NCI-H510A (cell line): ENCODE data around the gene SCN8A.
"Not testable (repeated sequence)": the region's sequence is repeated elsewhere in the genome, so short reads cannot be mapped to it uniquely, and the experiment has no call there.

ENCODE experiments used
- DNase-seq: peaks from one replicate; lab custom pipeline; 2025; lab: John Stamatoyannopoulos, UW

The SCN8A gene

DNA sequence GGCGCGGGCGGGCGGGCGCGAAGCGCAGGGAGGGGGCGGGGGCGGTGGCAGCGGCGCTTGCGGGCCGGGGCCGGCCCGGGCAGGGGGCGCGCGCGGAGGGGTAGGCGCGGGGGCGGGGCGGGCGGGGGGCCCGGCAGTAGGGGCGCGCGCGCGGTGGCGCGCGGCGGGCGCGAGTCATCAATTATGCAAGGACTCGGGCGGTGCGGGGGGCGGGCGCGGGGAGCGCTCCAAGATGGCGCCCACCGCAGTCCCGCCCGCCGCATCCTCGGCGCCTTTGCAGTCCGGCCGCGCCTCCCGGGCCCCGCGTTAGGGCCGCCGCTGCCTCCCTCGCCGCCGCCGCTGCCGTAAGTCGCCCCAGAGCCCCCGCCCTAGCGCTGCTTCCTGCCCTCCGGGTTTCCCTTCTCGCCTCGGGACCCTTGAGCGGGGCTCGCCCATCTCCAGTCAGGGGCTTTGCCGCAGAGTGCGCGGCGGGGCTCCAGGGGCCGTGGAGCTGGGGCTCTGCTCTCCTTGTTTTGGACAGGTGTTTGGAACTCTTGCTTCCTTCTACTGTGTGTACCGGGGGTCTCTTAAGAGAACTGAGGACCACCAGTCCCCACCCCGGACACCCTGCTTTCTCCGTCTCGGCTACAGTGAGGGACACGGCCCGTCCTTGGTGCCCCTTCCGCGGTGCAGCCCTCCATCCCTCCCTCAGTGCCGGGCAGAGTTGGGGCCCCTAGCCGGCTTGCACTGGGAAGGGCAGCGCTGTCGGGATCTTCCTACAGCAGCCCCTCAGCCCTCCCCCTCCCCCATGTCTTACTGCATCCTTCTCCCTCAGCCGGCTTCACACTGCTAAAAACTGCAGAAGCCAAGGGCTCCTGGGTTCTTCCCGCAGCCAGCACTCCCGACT is at the start of gene SCN8A:
TSS of gene SCN8A (plus strand) at position 218 of the 886 bp plus-strand sequence. CDS start 71,585 bp downstream, outside the sequence.
- DNase-seq: peak; percentile 77

DNA sequence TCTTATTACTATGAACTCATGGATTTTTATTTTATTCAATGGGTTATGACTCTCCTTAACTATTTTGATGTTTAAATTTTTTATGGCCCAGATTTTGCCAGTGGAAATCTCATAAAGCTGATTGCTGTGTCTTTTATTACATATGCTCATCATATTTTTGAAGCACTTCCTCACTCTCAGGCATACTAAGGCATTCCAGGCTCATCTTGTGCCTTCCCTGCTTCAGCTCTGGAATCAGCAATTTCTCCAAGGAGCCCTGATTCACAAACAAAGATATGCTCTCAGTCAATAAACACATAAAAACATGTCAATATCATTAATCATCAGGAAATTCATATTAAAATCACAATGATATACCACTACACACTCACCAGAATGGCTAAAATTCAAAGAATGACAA is 44.9 kb upstream of the SCN8A start:
- no peak for DNase-seq

DNA sequence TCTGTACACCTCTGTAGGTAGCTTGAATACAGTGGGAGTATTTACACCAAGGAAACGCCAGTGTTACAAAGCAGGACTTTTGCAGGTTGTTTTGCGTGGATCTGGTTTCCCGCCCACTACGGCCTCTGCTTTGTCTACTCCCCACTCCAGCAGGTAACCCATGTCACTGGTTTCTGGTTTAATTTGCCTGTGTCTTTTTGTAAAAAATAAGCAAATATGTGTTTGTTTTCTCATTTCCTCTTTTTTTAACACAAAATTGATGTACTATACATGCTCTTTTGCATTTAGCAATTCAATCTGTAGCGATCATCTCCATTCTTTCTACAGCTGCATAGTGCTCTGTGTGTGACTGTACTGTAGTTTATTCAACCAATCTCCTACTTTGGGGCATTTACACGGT is 43.4 kb upstream of the SCN8A start:
- DNase-seq: no peak

DNA sequence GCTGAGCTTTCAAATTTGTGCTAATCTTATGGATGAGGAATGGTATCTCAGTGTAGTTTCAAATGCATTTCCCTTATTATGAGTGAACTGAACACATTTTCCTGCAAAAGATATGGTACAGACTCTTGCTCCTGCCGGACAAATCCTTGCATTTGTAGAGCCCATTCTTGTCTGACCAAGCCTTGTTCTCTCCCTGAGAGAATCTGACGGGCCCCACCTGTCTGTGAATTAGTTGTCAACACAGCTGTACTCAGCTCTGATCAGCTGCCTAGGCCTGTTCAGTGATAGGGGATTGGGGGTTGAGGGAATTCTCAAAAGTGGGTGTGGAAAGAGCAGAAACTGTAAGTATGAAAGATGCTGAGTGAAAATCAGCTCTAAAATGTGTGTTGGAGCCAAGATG is 42.8 kb upstream of the SCN8A start:
- no peak for DNase-seq

DNA sequence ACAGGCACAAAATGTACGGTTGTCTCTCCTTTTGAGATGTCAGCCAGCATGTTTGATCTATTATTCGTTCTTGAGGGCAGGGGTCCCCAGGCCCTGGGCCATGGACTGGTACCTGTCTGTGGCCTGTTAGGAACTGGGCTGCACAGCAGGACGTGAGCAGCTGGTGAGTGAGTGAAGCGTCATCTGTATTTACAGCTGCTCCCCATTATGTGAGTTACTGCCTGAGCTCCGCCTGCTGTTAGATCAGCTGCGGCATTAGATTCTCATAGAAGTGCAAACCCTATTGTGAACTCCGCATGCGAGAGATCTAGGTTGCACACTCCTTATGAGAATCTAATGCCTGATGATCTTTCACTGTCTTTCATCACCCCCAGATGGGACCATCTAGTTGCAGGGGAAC is 41.4 kb upstream of the SCN8A start:
- peak; percentile 79 for DNase-seq

DNA sequence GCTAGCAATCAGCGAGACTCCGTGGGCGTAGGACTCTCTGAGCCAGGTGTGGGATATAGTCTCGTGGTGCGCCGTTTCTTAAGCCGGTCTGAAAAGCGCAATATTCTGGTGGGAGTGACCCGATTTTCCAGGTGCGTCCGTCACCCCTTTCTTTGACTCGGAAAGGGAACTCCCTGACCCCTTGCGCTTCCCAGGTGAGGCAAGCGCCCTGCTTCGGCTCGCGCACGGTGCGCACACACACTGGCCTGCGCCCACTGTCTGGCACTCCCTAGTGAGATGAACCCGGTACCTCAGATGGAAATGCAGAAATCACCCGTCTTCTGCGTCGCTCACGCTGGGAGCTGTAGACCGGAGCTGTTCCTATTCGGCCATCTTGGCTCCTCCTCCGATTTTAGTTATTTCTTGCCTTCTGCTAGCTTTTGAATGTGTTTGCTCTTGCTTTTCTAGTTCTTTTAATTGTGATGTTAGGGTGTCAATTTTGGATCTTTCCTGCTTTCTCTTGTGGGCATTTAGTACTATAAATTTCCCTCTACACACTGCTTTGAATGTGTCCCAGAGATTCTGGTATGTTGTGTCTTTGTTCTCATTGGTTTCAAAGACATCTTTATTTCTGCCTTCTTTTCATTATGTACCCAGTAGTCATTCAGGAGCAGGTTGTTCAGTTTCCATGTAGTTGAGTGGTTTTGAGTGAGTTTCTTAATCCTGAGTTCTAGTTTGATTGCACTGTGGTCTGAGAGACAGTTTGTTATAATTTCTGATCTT is 22.6 kb upstream of the SCN8A start:
- not testable (repeated sequence) for DNase-seq

DNA sequence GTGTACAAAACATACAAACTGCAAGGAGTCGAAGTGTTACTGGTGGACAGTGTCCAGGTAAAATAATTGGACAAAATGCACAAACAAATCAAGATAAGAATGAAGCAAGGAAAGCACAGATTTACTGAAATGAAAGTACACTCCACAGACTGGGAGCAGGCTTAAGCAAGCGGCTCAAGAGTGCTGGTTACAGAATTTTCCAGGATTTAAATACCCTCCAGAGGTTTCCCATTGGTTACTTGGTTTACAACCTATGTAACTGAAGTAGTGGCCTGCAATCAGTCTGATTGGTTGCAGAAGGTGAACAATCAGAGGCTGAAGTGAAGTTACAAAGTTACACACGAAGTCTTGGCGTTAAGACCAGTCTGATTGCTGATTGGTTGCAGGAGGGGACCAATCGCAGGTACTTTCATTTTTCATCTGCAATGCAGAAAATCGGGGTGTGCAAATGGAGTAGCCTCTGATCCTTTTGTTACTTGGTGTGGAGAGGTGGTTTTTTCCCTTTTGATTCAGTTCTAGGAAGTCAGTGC is 11.6 kb upstream of the SCN8A start:
- DNase-seq: no peak

DNA sequence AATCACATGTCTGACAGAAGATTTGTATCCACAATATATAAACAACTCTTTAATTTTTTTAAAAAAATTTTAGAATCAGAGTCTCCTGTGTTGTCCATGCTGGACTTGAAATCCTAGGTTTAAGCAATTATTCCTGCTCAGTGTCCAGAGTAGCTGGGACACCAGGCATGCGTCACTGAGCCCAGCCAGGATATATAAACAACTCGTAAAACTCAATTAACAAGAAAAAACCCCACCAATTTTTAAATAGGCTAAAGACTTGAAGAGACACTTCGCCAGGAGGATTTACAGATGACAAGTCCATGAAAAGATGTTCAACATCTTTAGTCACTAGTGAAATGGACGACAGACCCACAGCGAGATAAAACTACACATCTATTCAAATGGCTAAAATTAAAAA is 2.0 kb upstream of the SCN8A start:
- no peak for DNase-seq

DNA sequence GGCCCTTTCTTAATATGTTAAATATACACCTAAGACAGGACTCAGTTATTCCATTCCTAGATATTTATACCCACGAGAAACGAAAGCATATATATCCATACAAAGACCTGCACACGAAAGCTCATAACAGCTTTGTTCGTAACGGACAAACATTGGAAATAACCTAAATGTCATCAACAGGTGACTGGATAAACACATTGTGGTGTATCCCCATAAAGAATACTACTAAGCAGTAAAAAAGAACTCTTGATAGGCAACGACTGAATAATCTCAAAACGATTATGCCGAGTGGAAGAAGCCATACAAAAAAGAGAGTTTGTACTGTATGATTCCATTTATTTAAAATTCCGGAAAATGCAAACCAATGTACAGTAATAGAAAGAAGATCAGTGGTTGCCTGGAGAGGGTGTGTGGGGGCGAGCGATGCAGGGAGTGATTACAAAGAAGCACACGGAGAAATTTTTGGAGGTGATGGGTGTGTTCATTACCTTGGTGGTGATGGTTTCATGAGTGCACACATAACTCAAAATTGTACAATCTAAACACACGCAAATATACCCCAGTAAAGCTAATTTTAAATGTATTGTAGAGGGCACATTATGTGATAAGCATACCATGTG is 1.4 kb upstream of the SCN8A start:
- no peak for DNase-seq

DNA sequence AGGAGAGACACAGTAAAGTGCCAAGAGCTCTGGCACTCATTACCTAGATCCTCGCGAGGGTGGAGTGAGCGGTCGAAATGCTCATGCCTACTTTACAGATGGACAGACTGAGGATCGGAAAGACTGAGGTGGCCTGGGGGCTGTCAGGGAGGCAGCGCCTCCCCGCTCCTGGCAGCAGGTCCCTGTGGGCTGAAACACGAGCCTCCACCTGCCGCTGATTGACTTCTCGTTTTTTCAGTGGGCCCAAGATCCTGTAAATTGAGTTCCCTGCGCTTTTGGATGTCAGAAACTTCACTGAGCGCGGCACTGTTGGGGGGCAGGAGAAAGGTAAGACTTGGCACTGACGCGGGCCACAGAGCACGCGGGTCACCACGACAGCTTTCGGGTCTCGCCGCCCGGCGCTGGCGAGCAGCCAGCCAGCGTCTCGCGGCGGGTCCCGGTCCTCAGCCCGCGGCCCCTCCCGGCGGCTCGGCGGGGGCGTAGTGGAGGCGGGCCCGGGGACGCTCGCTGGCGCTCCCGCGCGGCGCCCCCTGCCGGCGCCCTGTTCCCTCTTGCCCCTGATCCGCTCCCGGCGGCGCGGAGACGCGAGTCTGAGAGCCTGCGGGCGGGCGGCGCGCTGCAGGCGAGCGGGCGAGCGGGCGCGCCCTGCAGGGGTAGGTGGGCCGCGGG is 552 bp upstream of the SCN8A start:
- DNase-seq: peak; percentile 91

DNA sequence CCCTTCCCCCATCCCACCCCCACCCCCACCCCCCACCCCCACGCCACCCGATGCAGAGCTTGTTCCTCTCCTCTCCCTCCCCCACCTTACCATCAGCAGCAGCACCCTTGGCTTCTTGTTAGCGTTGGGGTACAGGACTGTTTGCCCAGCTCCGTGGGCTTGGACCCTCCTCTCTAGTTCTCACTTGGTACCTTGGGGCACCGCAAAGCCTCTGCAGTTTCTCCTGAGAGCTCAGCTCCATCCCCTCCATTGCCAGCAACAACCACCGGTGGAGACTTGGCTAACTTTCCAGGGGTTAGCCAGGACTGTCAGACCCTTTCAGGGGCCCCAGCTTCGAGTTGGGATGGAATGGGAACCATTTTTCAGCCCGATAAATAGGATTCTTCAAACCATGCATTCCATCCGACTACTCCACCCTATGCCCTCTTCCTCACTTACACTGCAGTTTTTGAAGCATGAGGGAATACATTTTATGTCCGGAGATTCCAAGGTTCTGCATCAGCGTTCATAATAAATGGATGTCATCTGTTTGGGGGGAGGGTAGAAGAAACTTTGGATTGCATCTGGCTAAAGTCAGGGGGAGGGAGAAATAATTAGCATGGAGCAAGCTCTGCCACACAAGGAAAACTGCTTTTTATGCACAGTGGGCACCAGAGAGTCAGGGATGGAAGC is 1.1 kb downstream of the SCN8A start:
- no peak for DNase-seq

DNA sequence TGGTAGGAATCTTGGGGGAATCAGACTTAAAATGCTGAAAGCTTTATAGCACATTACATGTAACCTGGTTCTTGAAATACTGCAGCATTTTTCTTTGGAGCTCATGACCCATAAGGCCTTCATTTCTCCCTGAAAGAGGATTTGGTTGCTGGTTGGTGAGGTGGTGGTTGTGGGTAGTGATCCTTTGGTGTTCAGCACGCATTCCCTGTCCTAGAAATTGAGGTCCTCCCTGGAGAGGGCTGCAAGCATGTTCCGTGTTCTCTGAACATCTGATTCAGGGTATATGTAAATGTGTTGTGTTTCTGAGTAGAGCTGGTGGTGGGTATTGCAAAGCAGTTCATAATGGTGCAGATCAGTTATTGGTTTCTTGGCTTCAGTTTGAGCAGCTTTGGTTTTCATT is 2.0 kb downstream of the SCN8A start:
- DNase-seq: no peak

DNA sequence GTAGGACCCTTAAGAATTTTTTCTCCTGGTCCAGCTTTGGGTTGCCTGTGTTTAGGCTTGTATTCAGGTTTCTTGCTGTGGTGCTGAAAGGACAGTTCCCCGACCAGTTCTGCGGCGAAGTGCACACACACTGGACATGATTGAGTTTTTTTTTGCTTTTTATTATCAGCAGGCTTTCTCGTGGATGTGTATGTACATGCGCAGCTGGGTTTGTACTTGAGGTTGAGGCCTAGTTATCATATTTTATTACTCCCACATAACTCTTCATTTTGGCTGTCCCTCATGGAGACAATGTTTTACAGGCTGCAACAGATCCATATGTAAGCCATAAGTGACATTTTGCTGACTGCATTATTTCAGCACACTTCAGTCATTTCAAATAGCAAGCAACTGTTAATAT is 2.5 kb downstream of the SCN8A start:
- no peak for DNase-seq

DNA sequence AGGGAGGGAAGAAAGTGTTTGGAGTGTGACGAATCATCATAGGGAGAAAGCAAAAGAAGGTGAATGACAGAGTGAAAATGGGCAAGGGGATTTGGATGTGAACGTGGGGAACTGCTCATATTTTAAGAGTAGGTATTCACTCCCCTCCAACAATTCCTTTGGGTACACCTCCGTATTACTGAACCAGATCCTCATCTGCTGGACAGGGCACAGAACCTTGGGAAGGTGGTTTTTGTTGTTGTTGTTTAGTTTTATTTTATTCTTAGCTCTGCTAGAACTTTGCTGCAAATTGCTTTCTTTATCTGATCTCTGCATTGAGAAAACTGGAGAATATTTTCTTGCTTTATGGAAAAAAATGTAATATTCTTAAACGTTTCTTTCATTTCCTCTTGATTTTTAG is 7.1 kb downstream of the SCN8A start:
- no peak for DNase-seq

DNA sequence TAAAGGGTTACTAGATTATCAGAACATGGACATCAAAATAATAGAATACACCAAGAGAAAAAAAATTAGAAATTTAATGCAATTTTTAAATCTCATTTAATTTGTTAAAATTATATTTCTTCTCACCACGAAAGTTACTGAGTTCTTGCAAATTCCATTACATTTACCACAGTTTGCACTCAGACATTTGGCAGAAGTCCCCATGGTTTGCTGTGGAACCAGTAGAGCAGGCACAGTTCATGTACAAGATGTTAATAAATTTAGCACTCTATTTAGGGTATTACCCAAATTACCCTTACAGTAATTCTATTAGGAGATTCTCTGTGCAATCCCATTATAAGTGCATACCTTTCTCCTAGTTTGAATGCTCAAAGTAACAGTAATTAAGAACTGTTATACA is 9.7 kb downstream of the SCN8A start:
- DNase-seq: no peak

DNA sequence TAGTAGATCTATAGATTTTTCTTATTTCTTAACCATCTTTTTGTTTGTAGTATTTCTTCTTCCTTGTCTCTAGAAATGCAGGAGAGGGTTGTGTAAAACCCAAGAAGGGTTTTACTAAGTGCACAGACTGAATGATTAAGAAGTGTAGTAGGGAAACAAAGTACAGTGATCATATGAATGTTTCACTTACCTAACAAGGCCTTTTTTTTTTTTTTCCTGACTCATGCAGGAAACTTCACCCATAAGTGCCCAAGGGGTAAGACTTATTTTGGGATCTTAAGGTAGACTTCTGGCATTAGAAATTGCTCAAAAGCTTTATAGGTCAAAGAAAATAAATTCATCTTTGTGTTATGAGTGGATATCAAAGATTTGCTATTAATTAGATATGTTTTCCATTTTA is 10.2 kb downstream of the SCN8A start:
- DNase-seq: no peak

DNA sequence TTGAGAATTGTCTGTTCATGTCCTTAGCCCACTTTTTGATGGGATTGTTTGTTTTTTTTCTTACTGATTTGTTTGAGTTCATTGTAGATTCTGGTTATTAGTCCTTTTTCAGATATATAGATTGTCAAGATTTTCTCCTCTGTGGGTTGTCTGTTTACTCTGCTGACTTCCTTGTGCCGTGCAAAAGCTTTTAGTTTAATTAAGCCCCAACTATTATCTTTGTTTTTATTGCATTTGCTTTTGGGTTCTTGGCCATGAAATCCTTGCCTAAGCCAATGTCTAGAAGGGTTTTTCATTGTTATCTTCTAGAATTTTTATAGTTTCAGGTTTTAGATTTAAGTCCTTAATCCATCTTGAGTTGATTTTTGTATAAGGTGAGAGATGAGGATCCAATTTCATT is 14.9 kb downstream of the SCN8A start:
- DNase-seq: not testable (repeated sequence)

DNA sequence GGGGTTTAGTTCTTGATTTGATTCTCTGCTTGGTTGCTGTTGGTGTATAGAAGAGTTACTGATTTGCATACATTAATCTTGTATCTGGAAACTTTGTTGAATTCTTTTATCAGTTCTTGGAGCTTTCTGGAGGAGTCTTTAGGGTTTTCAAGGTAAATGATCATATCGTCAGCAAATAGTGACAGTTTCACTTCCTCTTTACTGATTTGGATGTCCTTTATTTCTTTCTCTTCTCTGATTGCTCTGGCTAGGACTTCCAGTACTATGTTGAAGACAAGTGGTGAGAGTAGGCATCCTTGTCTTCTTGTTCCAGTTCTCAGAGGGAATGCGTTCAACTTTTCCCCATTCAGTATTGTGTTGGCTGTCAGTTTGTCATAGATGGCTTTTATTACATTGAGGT is 16.2 kb downstream of the SCN8A start:
- not testable (repeated sequence) for DNase-seq

DNA sequence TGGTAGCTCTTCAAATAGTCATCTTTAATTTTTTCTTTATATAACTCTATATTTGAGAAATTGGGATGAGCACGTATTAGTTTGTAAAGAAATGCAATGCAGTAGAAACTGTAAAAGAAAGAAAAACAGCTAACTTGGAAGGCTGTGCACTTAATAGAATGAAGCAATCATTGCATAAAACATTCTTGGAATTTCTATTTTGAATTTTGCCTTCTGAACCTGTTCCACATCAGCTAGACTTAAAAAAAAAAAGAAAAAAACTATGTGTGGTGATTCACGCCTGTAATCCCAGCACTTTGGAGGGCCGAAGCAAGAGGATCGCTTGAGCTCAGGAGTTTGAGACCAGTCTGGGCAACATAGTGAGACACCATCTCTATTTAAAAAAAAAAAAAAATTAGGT is 29.4 kb downstream of the SCN8A start:
- no peak for DNase-seq

DNA sequence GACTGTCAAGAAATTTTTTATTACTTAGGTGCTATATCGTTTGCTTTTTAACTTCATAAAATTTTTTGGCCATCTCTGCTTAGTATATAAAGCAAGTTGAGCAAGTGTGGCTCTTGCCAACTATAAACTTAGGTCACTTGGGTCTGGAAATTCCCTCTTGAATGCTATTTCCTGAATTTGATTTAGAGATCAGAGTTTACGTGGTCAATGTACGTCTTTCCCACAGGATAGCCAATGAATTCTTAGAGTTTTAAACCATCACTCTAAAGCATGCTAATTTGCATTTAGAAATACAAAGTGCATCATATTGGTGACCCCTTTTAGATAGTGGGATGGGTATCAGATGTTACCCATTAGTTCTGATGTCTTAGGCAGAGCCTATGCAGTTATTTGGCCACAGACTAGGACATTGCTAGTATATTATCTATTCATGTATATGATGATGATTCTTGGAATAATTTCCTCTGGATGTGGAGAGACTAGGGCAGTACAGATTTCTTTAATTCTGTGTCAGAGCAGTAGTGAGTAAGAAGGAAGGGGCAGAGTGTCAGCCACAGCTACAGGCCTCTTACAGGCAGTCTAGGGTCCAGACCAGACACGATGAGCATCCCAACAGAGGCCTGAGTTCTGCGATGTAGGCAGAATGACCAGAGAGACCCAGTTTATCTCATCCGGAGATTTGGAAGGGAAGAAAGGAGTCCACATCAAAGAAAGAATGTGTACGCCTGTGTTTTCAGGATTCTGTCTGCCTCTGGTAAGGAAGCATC is 30.3 kb downstream of the SCN8A start:
- DNase-seq: no peak

DNA sequence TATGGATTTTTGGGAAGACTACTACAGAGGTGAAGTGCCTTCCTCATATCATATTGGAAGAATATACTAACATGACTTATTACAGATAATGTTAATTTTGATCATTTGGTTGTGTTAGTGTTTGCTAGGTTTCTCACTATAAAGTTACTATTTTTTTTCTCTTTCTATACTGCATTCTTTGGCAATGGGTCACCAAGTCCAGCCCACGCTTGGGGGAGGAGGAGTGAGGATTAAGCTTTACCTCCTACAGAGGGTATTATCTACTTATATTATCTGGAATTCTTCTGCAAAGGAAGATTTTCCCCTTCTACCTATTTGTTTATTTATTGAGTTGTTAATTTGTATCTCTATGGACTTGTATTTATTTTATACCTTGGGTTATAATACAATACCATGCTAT is 31.5 kb downstream of the SCN8A start:
- no peak for DNase-seq
